ENCODE data around the gene SHC1.
"Not testable (repeated sequence)": the region's sequence is repeated elsewhere in the genome, so short reads cannot be mapped to it uniquely, and the experiment has no call there.

The SHC1 gene

GRCh38 chr1:154988058-154988954, 17.8 kb upstream of the SHC1 start:
- H3K4me2 ChIP-seq (ENCODE audit: insufficient read depth, low read length): no peak overlapping the region
- H3K4me3 ChIP-seq (ENCODE audit: low read depth in 1 of 2, low read length in 2 of 2): no peak overlapping the region
- no peak for TF ChIP-seq EZH2 (IDR thresholded peaks at IDR 0.05; ENCODE audit: borderline replicate concordance, low read depth, low read length, severe bottlenecking)
- peak; percentile 7 for TF ChIP-seq CTCF (IDR thresholded peaks at IDR 0.05; ENCODE audit: borderline replicate concordance, extremely low read depth, low read length, poor library complexity, severe bottlenecking)
- no peak for DNase-seq
- no peak overlapping the region for H3K9ac ChIP-seq (ENCODE audit: low read depth, low read length)
- peaks cover 39% of the 10 kb centered on the region for H3K36me3 ChIP-seq (ENCODE audit: insufficient read depth, low read length)
- H4K20me1 ChIP-seq (ENCODE audit: insufficient read depth, low read length): peaks cover 40% of the 10 kb centered on the region
- H3K9me3 ChIP-seq (ENCODE audit: insufficient read depth, low read length, severe bottlenecking): no peaks in the 10 kb centered on the region
- H3K27me3 ChIP-seq (ENCODE audit: insufficient read depth, low read length, poor library complexity): no peaks in the 10 kb centered on the region
- ATAC-seq (ENCODE audit: insufficient read depth, low read depth): no peak
- peaks cover 13% of the 10 kb centered on the region for H3K4me1 ChIP-seq (ENCODE audit: insufficient read depth, low read length)
- H3K79me2 ChIP-seq (ENCODE audit: insufficient read depth, low read length): peaks cover 18% of the 10 kb centered on the region
- no peak overlapping the region for H3K27ac ChIP-seq (ENCODE audit: low read length)
- no peak overlapping the region for H2AFZ ChIP-seq (ENCODE audit: low read depth, low read length)

GRCh38 chr1:154987326-154987725, 16.8 kb upstream of the SHC1 start:
- Histone ChIP-seq H2AFZ (ENCODE audit: low read depth, low read length) (no peak overlapping the region), H3K36me3 (ENCODE audit: insufficient read depth, low read length) (peaks cover 39% of the 10 kb centered on the region), H3K9me3 (ENCODE audit: insufficient read depth, low read length, severe bottlenecking) (no peaks in the 10 kb centered on the region), H3K27me3 (ENCODE audit: insufficient read depth, low read length, poor library complexity) (no peaks in the 10 kb centered on the region), H3K4me3 (ENCODE audit: low read depth in 1 of 2, low read length in 2 of 2) (no peak overlapping the region), H3K79me2 (ENCODE audit: insufficient read depth, low read length) (peaks cover 25% of the 10 kb centered on the region), H3K4me2 (ENCODE audit: insufficient read depth, low read length) (no peak overlapping the region), H3K9ac (ENCODE audit: low read depth, low read length) (no peak overlapping the region), H3K27ac (ENCODE audit: low read length) (no peak overlapping the region), H4K20me1 (ENCODE audit: insufficient read depth, low read length) (peaks cover 34% of the 10 kb centered on the region), H3K4me1 (ENCODE audit: insufficient read depth, low read length) (peaks cover 18% of the 10 kb centered on the region)
- ATAC-seq (ENCODE audit: insufficient read depth, low read depth): no peak
- TF ChIP-seq CTCF (IDR thresholded peaks at IDR 0.05; ENCODE audit: borderline replicate concordance, extremely low read depth, low read length, poor library complexity, severe bottlenecking) (no peak), EZH2 (IDR thresholded peaks at IDR 0.05; ENCODE audit: borderline replicate concordance, low read depth, low read length, severe bottlenecking) (no peak)
- DNase-seq: no peak

GRCh38 chr1:154986736-154987135, 16.2 kb upstream of the SHC1 start:
- H4K20me1 ChIP-seq (ENCODE audit: insufficient read depth, low read length): peaks cover 34% of the 10 kb centered on the region
- H2AFZ ChIP-seq (ENCODE audit: low read depth, low read length); H3K27me3 ChIP-seq (ENCODE audit: insufficient read depth, low read length, poor library complexity); H3K9me3 ChIP-seq (ENCODE audit: insufficient read depth, low read length, severe bottlenecking); ATAC-seq (ENCODE audit: insufficient read depth, low read depth); H3K4me3 ChIP-seq (ENCODE audit: low read depth in 1 of 2, low read length in 2 of 2); H3K27ac ChIP-seq (ENCODE audit: low read length); DNase-seq; H3K9ac ChIP-seq (ENCODE audit: low read depth, low read length); H3K4me2 ChIP-seq (ENCODE audit: insufficient read depth, low read length): not testable (repeated sequence)
- peaks cover 39% of the 10 kb centered on the region for H3K36me3 ChIP-seq (ENCODE audit: insufficient read depth, low read length)
- H3K79me2 ChIP-seq (ENCODE audit: insufficient read depth, low read length): peaks cover 27% of the 10 kb centered on the region
- H3K4me1 ChIP-seq (ENCODE audit: insufficient read depth, low read length): peaks cover 24% of the 10 kb centered on the region

DNA sequence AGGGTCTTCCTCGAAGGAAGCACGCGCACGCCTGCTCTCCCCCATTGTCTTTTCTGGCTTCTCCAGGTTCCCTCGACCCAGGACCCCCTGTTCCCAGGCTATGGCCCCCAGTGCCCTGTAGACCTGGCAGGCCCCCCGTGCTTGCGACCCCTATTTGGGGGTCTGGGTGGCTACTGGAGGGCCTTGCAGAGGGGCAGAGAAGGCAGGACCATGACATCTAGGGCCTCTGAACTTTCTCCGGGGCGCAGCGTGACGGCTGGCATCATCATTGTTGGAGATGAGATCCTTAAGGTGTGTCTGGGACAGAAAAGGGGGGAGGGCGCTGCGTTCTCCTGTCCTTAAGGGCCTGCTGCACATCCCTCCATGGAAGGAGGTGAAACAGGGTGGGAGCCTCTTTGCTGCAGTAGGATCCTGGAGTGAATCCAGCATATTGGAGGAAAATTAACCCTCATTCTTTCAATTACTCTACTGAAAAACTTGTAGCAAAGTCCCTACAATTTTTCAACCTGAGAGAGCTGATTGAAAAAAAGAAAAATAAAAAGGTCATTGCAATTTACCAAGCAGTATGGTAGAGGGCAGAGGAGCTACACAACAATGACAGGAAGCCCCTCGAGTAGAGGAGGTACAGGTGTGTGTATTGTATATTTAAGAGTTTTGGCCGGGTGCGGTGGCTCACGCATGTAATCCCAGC, 13.4 kb upstream of the SHC1 start:
- peak overlapping the region; percentile 77 for H3K27ac ChIP-seq (ENCODE audit: low read length)
- peaks cover 37% of the 10 kb centered on the region for H3K36me3 ChIP-seq (ENCODE audit: insufficient read depth, low read length)
- peak overlapping the region; percentile 77 for H2AFZ ChIP-seq (ENCODE audit: low read depth, low read length)
- ATAC-seq (ENCODE audit: insufficient read depth, low read depth): no peak
- DNase-seq: no peak
- H4K20me1 ChIP-seq (ENCODE audit: insufficient read depth, low read length): peaks cover 22% of the 10 kb centered on the region; the same call in 1 of the 2 replicates
- H3K4me1 ChIP-seq (ENCODE audit: insufficient read depth, low read length): peaks cover 39% of the 10 kb centered on the region
- TF ChIP-seq CTCF (IDR thresholded peaks at IDR 0.05; ENCODE audit: borderline replicate concordance, extremely low read depth, low read length, poor library complexity, severe bottlenecking) (peak; percentile 8), EZH2 (IDR thresholded peaks at IDR 0.05; ENCODE audit: borderline replicate concordance, low read depth, low read length, severe bottlenecking) (no peak)
- H3K9me3 ChIP-seq (ENCODE audit: insufficient read depth, low read length, severe bottlenecking): no peaks in the 10 kb centered on the region
- peaks cover 39% of the 10 kb centered on the region for H3K79me2 ChIP-seq (ENCODE audit: insufficient read depth, low read length)
- no peaks in the 10 kb centered on the region for H3K27me3 ChIP-seq (ENCODE audit: insufficient read depth, low read length, poor library complexity)
- H3K4me3 ChIP-seq (ENCODE audit: low read depth in 1 of 2, low read length in 2 of 2): peak overlapping the region; percentile 71 to 75; a peak in 3 of 4 replicates
- peak overlapping the region; percentile 96 for H3K4me2 ChIP-seq (ENCODE audit: insufficient read depth, low read length)
- peak overlapping the region; percentile 66 for H3K9ac ChIP-seq (ENCODE audit: low read depth, low read length)

Data from DND-41 (cell line).